HEK293 (cell line): ENCODE results near the gene FER1L5.

Experiments
- CTCF ChIA-PET: fragments of 350-600 bp; formaldehyde crosslinking; extraction: SDS; loops from one replicate; lab custom pipeline; 2021; ENCODE audit warnings: antibody characterized with exemption; lab: Yijun Ruan, JAX
- POLR2A ChIA-PET: fragments of 300-600 bp; formaldehyde crosslinking; extraction: SDS; loops from one replicate; lab custom pipeline; 2020; ENCODE audit warnings: antibody characterized with exemption, inconsistent platforms; lab: Yijun Ruan, JAX
- H3K27ac ChIP-seq: fragments of 200-500 bp; sonication (Bioruptor generic); 2 replicates; pipeline ENCODE4 v1.5.1; 2014; ENCODE audit warnings: low read depth, low read length, control low read depth, inconsistent platforms; ENCODE audit errors: extremely low read depth
- H3K36me3 ChIP-seq, 2 experiments: fragments of 200-500 bp in 1 of 2; sonication (Bioruptor generic) in 1 of 2; 1 replicate in 1 of 2; 2 replicates in 1 of 2; pipeline ENCODE4 v1.5.1; 2014 to 2017; ENCODE audit warnings: inconsistent platforms in 2 of 2, low read length in 2 of 2; ENCODE audit not compliant: control insufficient read depth in 2 of 2, insufficient read depth in 1 of 2
- H3K4me1 ChIP-seq: fragments of 200-500 bp; sonication (Bioruptor generic); 2 replicates; pipeline ENCODE4 v1.5.1; 2014; ENCODE audit warnings: mild to moderate bottlenecking, low read length, inconsistent platforms; ENCODE audit not compliant: control insufficient read depth, insufficient read depth
- H3K4me3 ChIP-seq: 2 replicates; pipeline ENCODE4 v1.5.1; 2011; ENCODE audit warnings: low read depth, mild to moderate bottlenecking, control low read depth, low read length, moderate library complexity
- H3K9me3 ChIP-seq: fragments of 200-500 bp; sonication (Bioruptor generic); 2 replicates; pipeline ENCODE4 v1.5.1; 2014; ENCODE audit warnings: low read depth, low read length, inconsistent platforms; ENCODE audit not compliant: control insufficient read depth, insufficient read depth
- GLIS1 ChIP-seq: fragments of 450-650 bp; formaldehyde crosslinking; IDR thresholded peaks from 2 replicates; pipeline ENCODE4 v1.5.1; 2016; ENCODE audit warnings: missing biosample characterization, missing genetic modification characterization
- SETDB1 ChIP-seq: IDR thresholded peaks from one replicate; pipeline ENCODE4 v1.6.1; 2017; ENCODE audit warnings: mild to moderate bottlenecking, low read length, moderate library complexity, mixed read lengths; ENCODE audit not compliant: insufficient read length
- ZBTB1 ChIP-seq: fragments of 450-650 bp; formaldehyde crosslinking; IDR thresholded peaks from 2 replicates; pipeline ENCODE4 v1.5.1; 2016; ENCODE audit warnings: missing biosample characterization, missing genetic modification characterization
- ZBTB48 ChIP-seq: fragments of 450-650 bp; formaldehyde crosslinking; IDR thresholded peaks from 2 replicates; pipeline ENCODE4 v1.5.1; 2016; ENCODE audit warnings: missing biosample characterization, missing genetic modification characterization
- ZBTB7A ChIP-seq: fragments of 450-650 bp; formaldehyde crosslinking; IDR thresholded peaks from 2 replicates; pipeline ENCODE4 v1.5.1; 2016; ENCODE audit warnings: low read depth, missing biosample characterization, missing genetic modification characterization
- ZNF10 ChIP-seq: fragments of 450-650 bp; formaldehyde crosslinking; IDR thresholded peaks from 2 replicates; pipeline ENCODE4 v1.5.1; 2017; ENCODE audit warnings: missing biosample characterization, missing genetic modification characterization
- ZNF114 ChIP-seq: fragments of 450-650 bp; formaldehyde crosslinking; IDR thresholded peaks from 2 replicates; pipeline ENCODE4 v1.5.0; 2017; ENCODE audit warnings: missing biosample characterization, missing genetic modification characterization
- ZNF132 ChIP-seq: fragments of 450-650 bp; formaldehyde crosslinking; IDR thresholded peaks from 2 replicates; pipeline ENCODE4 v1.5.1; 2017; ENCODE audit warnings: missing biosample characterization, missing genetic modification characterization, borderline replicate concordance
- ZNF146 ChIP-seq: fragments of 450-650 bp; formaldehyde crosslinking; IDR thresholded peaks from 2 replicates; pipeline ENCODE4 v1.5.1; 2016; ENCODE audit warnings: missing biosample characterization, missing genetic modification characterization
- ZNF174 ChIP-seq: fragments of 450-650 bp; formaldehyde crosslinking; IDR thresholded peaks from 2 replicates; pipeline ENCODE4 v1.5.0; 2017; ENCODE audit warnings: missing biosample characterization, mild to moderate bottlenecking, missing genetic modification characterization
- ZNF324 ChIP-seq: fragments of 450-650 bp; formaldehyde crosslinking; IDR thresholded peaks from 2 replicates; pipeline ENCODE4 v1.5.1; 2016; ENCODE audit warnings: missing biosample characterization, missing genetic modification characterization
- ZNF394 ChIP-seq: fragments of 450-650 bp; formaldehyde crosslinking; IDR thresholded peaks from 2 replicates; pipeline ENCODE4 v1.5.1; 2016; ENCODE audit warnings: missing biosample characterization, missing genetic modification characterization, mild to moderate bottlenecking, moderate library complexity, borderline replicate concordance
- ZNF404 ChIP-seq: fragments of 450-650 bp; formaldehyde crosslinking; IDR thresholded peaks from 2 replicates; pipeline ENCODE4 v1.5.1; 2017; ENCODE audit warnings: missing biosample characterization, missing genetic modification characterization
- ZNF423 ChIP-seq: fragments of 450-650 bp; formaldehyde crosslinking; IDR thresholded peaks from 2 replicates; pipeline ENCODE4 v1.5.1; 2016; ENCODE audit warnings: missing biosample characterization, missing genetic modification characterization
- ZNF449 ChIP-seq: fragments of 450-650 bp; formaldehyde crosslinking; IDR thresholded peaks from 2 replicates; pipeline ENCODE4 v1.5.1; 2017; ENCODE audit warnings: missing biosample characterization, mild to moderate bottlenecking, missing genetic modification characterization, moderate library complexity
- ZNF544 ChIP-seq: fragments of 450-650 bp; formaldehyde crosslinking; IDR thresholded peaks from 2 replicates; pipeline ENCODE4 v1.5.0; 2017; ENCODE audit warnings: missing biosample characterization, missing genetic modification characterization
- ZNF548 ChIP-seq: fragments of 450-650 bp; formaldehyde crosslinking; IDR thresholded peaks from 2 replicates; pipeline ENCODE4 v1.5.1; 2016; ENCODE audit warnings: missing biosample characterization, missing genetic modification characterization
- ZNF549 ChIP-seq: fragments of 450-650 bp; IDR thresholded peaks from 2 replicates; pipeline ENCODE4 v1.5.1; 2018; ENCODE audit warnings: missing biosample characterization, missing genetic modification characterization, mild to moderate bottlenecking, inconsistent platforms, moderate library complexity
- ZNF561 ChIP-seq: fragments of 450-650 bp; IDR thresholded peaks from 2 replicates; pipeline ENCODE4 v1.5.1; 2018; ENCODE audit warnings: missing biosample characterization, missing genetic modification characterization, borderline replicate concordance
- ZNF654 ChIP-seq: fragments of 450-650 bp; formaldehyde crosslinking; IDR thresholded peaks from 2 replicates; pipeline ENCODE4 v1.5.1; 2016; ENCODE audit warnings: low read depth, missing biosample characterization, missing genetic modification characterization
- ZNF701 ChIP-seq: fragments of 450-650 bp; formaldehyde crosslinking; IDR thresholded peaks from 2 replicates; pipeline ENCODE4 v1.5.1; 2016; ENCODE audit warnings: missing biosample characterization, missing genetic modification characterization
- ZNF76 ChIP-seq: fragments of 450-650 bp; formaldehyde crosslinking; IDR thresholded peaks from 2 replicates; pipeline ENCODE4; 2016; ENCODE audit warnings: low read depth, missing biosample characterization, missing genetic modification characterization, borderline replicate concordance
- ZNF792 ChIP-seq: fragments of 450-650 bp; formaldehyde crosslinking; IDR thresholded peaks from 2 replicates; pipeline ENCODE4 v1.5.1; 2016; ENCODE audit warnings: missing biosample characterization, missing genetic modification characterization
- TF ChIP-seq, protein P1 (sequence below): fragments of 450-650 bp; formaldehyde crosslinking; IDR thresholded peaks from 2 replicates; pipeline ENCODE4 v1.5.1; 2016; ENCODE audit warnings: missing biosample characterization, missing genetic modification characterization, low read depth
- TF ChIP-seq, protein P2 (sequence below): fragments of 450-650 bp; formaldehyde crosslinking; IDR thresholded peaks from 2 replicates; pipeline ENCODE4 v1.5.1; 2016; ENCODE audit warnings: missing biosample characterization, missing genetic modification characterization
- TF ChIP-seq, protein P3 (sequence below): fragments of 450-650 bp; formaldehyde crosslinking; IDR thresholded peaks from 2 replicates; pipeline ENCODE4 v1.5.1; 2016; ENCODE audit warnings: missing biosample characterization, missing genetic modification characterization, low read depth
- TF ChIP-seq, protein P4 (sequence below): fragments of 450-650 bp; formaldehyde crosslinking; IDR thresholded peaks from 2 replicates; pipeline ENCODE4 v1.5.1; 2016; ENCODE audit warnings: missing biosample characterization, missing genetic modification characterization
- TF ChIP-seq, protein P5 (sequence below): fragments of 450-650 bp; formaldehyde crosslinking; IDR thresholded peaks from 2 replicates; pipeline ENCODE4 v1.5.1; 2017; ENCODE audit warnings: missing biosample characterization, missing genetic modification characterization

FER1L5 gene

GRCh38 chr2:96729748-96730147 lies 87.2 kb downstream of the FER1L5 start (continued):
- TF ChIP-seq, protein P1, sequence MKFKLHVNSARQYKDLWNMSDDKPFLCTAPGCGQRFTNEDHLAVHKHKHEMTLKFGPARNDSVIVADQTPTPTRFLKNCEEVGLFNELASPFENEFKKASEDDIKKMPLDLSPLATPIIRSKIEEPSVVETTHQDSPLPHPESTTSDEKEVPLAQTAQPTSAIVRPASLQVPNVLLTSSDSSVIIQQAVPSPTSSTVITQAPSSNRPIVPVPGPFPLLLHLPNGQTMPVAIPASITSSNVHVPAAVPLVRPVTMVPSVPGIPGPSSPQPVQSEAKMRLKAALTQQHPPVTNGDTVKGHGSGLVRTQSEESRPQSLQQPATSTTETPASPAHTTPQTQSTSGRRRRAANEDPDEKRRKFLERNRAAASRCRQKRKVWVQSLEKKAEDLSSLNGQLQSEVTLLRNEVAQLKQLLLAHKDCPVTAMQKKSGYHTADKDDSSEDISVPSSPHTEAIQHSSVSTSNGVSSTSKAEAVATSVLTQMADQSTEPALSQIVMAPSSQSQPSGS (tag by site-specific recombination) = no peak
- no peak for TF ChIP-seq ZBTB7A
- no peak for TF ChIP-seq ZNF792 (tag by site-specific recombination)
- TF ChIP-seq ZNF404 (tag by site-specific recombination) = no peak
- no peak for TF ChIP-seq ZNF174 (tag by site-specific recombination)
- TF ChIP-seq ZBTB48 (tag by site-specific recombination) = no peak
- TF ChIP-seq ZBTB1 (tag by site-specific recombination) = no peak
- TF ChIP-seq ZNF423 (tag by site-specific recombination) = no peak
- no peak for TF ChIP-seq ZNF76 (tag by site-specific recombination)
- TF ChIP-seq ZNF544 (tag by site-specific recombination) = no peak
- TF ChIP-seq ZNF701 (tag by site-specific recombination) = no peak

DNA sequence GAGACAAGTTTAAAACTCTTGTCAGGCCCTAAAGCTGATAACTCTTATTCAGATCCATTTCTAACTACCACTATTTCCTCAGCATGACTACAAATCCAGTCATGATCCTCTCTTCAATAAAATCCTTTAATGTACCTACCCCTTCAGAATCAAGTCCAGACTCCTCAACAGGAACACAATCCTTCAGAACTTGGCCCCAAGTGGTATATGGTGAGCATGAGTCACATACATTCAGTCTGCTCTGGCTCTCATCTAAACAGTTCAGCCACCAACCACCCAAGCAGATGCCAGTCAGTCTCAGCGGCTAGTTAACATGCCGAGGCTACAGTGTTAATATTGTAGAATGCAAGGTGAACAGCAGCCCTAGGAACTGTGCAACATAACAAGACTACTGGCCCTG lies 87.6 kb downstream of the FER1L5 start:
- peaks cover 71 to 83% of the 10 kb centered on the region in 2 experiments for H3K36me3 ChIP-seq
- H3K4me1 ChIP-seq = no peaks in the 10 kb centered on the region
- POLR2A ChIA-PET = no interaction called here
- H3K9me3 ChIP-seq = no peaks in the 10 kb centered on the region
- H3K4me3 ChIP-seq = no peak overlapping the region
- CTCF ChIA-PET = no interaction called here
- H3K27ac ChIP-seq = no peak overlapping the region
- TF ChIP-seq, protein P2, sequence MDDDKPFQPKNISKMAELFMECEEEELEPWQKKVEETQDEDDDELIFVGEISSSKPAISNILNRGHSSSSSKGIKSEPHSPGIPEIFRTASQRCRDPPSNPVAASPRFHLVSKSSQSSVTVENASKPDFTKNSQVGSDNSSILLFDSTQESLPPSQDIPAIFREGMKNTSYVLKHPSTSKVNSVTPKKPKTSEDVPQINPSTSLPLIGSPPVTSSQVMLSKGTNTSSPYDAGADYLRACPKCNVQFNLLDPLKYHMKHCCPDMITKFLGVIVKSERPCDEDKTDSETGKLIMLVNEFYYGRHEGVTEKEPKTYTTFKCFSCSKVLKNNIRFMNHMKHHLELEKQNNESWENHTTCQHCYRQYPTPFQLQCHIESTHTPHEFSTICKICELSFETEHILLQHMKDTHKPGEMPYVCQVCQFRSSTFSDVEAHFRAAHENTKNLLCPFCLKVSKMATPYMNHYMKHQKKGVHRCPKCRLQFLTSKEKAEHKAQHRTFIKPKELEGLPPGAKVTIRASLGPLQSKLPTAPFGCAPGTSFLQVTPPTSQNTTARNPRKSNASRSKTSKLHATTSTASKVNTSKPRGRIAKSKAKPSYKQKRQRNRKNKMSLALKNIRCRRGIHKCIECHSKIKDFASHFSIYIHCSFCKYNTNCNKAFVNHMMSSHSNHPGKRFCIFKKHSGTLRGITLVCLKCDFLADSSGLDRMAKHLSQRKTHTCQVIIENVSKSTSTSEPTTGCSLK (tag by site-specific recombination) = no peak
- TF ChIP-seq ZNF324 (tag by site-specific recombination) (no peak), ZNF548 (tag by site-specific recombination) (no peak), SETDB1 (no peak), ZNF132 (no peak), ZNF561 (tag by site-specific recombination) (no peak), ZNF549 (tag by site-specific recombination) (no peak), ZNF146 (no peak), GLIS1 (tag by site-specific recombination) (no peak), ZNF449 (tag by site-specific recombination) (no peak), ZNF114 (tag by site-specific recombination) (no peak), ZNF394 (tag by site-specific recombination) (no peak), ZNF10 (tag by site-specific recombination) (no peak), ZNF654 (tag by site-specific recombination) (no peak)
- TF ChIP-seq, protein P3, sequence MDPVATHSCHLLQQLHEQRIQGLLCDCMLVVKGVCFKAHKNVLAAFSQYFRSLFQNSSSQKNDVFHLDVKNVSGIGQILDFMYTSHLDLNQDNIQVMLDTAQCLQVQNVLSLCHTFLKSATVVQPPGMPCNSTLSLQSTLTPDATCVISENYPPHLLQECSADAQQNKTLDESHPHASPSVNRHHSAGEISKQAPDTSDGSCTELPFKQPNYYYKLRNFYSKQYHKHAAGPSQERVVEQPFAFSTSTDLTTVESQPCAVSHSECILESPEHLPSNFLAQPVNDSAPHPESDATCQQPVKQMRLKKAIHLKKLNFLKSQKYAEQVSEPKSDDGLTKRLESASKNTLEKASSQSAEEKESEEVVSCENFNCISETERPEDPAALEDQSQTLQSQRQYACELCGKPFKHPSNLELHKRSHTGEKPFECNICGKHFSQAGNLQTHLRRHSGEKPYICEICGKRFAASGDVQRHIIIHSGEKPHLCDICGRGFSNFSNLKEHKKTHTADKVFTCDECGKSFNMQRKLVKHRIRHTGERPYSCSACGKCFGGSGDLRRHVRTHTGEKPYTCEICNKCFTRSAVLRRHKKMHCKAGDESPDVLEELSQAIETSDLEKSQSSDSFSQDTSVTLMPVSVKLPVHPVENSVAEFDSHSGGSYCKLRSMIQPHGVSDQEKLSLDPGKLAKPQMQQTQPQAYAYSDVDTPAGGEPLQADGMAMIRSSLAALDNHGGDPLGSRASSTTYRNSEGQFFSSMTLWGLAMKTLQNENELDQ (tag by site-specific recombination) = no peak
- TF ChIP-seq, protein P4, sequence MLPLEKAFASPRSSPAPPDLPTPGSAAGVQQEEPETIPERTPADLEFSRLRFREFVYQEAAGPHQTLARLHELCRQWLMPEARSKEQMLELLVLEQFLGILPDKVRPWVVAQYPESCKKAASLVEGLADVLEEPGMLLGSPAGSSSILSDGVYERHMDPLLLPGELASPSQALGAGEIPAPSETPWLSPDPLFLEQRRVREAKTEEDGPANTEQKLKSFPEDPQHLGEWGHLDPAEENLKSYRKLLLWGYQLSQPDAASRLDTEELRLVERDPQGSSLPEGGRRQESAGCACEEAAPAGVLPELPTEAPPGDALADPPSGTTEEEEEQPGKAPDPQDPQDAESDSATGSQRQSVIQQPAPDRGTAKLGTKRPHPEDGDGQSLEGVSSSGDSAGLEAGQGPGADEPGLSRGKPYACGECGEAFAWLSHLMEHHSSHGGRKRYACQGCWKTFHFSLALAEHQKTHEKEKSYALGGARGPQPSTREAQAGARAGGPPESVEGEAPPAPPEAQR (tag by site-specific recombination) = no peak
- TF ChIP-seq, protein P5, sequence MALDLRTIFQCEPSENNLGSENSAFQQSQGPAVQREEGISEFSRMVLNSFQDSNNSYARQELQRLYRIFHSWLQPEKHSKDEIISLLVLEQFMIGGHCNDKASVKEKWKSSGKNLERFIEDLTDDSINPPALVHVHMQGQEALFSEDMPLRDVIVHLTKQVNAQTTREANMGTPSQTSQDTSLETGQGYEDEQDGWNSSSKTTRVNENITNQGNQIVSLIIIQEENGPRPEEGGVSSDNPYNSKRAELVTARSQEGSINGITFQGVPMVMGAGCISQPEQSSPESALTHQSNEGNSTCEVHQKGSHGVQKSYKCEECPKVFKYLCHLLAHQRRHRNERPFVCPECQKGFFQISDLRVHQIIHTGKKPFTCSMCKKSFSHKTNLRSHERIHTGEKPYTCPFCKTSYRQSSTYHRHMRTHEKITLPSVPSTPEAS = no peak
